Measurements from ENCODE around the gene BTBD18.

DNA sequence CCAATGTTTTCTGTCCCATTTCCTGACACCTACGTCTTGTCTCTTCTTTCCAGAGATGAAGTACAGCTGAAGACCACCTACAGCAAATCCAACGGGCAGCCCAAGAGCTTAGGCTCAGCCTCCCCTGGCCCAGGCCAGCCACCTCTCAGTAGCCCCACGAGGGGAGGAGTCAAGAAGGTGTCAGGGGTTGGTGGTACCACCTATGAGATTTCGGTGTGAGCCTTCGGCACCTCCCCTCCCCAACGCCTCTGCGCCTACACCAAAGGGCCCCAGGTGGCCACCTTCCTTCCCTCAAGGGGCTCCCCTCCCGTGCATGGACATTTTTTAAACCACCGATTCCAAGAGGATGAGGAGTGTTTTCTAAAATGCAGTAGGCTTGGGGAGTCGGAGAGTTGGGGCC, 51.8 kb downstream of the BTBD18 start:
- TF ChIP-seq, protein P1, sequence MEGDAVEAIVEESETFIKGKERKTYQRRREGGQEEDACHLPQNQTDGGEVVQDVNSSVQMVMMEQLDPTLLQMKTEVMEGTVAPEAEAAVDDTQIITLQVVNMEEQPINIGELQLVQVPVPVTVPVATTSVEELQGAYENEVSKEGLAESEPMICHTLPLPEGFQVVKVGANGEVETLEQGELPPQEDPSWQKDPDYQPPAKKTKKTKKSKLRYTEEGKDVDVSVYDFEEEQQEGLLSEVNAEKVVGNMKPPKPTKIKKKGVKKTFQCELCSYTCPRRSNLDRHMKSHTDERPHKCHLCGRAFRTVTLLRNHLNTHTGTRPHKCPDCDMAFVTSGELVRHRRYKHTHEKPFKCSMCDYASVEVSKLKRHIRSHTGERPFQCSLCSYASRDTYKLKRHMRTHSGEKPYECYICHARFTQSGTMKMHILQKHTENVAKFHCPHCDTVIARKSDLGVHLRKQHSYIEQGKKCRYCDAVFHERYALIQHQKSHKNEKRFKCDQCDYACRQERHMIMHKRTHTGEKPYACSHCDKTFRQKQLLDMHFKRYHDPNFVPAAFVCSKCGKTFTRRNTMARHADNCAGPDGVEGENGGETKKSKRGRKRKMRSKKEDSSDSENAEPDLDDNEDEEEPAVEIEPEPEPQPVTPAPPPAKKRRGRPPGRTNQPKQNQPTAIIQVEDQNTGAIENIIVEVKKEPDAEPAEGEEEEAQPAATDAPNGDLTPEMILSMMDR (conservative IDR thresholded peaks at IDR 0.05 in 1 of 2, IDR thresholded peaks at IDR 0.05 in 1 of 2; ENCODE audit: extremely low read depth in 1 of 2, insufficient read depth in 1 of 2, low read depth in 1 of 2, low read length in 2 of 2), result no peak
- TF ChIP-seq EZH2 (IDR thresholded peaks at IDR 0.05; ENCODE audit: borderline replicate concordance, low read length), result no peak
